Glutamatergic neuron (in vitro differentiated cells): ENCODE data around the gene MGAT4C. TPM values are rescaled to one million over a fixed set of nuclear protein-coding genes. Genes with fewer than 3 reads are reported as not detected.

Experiments
- DNase-seq: peaks from one replicate; pipeline ENCODE4 v3.0.0; 2022
- H3K27ac Mint-ChIP-seq: one replicate; pipeline ENCODE4 v1.8.0; 2020; ENCODE audit warnings: mild to moderate bottlenecking, mixed read lengths, inconsistent platforms; ENCODE audit not compliant: unreplicated experiment
- H3K27me3 Mint-ChIP-seq: one replicate; pipeline ENCODE4 v1.8.0; 2020; ENCODE audit warnings: mild to moderate bottlenecking, moderate library complexity, mixed read lengths, inconsistent platforms; ENCODE audit not compliant: unreplicated experiment
- H3K36me3 Mint-ChIP-seq: one replicate; pipeline ENCODE4 v1.8.0; 2020; ENCODE audit warnings: mild to moderate bottlenecking, mixed read lengths, inconsistent platforms; ENCODE audit not compliant: unreplicated experiment
- H3K4me1 Mint-ChIP-seq: one replicate; pipeline ENCODE4 v1.8.0; 2020; ENCODE audit warnings: mild to moderate bottlenecking, low read depth, mixed read lengths, inconsistent platforms; ENCODE audit not compliant: unreplicated experiment
- H3K4me3 Mint-ChIP-seq: one replicate; pipeline ENCODE4 v1.8.0; 2020; ENCODE audit warnings: mild to moderate bottlenecking, mixed read lengths, inconsistent platforms; ENCODE audit not compliant: unreplicated experiment
- H3K9me3 Mint-ChIP-seq: one replicate; pipeline ENCODE4 v1.8.0; 2020; ENCODE audit warnings: mild to moderate bottlenecking, moderate library complexity, mixed read lengths, inconsistent platforms; ENCODE audit not compliant: unreplicated experiment
- CTCF ChIP-seq: fragments of 200-600 bp; sonication (generic); IDR thresholded peaks from one replicate; pipeline ENCODE4 v1.5.0; 2021; ENCODE audit not compliant: partially characterized antibody, unreplicated experiment
- total RNA-seq: library from RNA; stranded (reverse); fragmentation: NEBNext Ultra II Directional; extraction: Animal tissue kit (Norgen Biotek cat#: 25700); gene quantifications from one replicate; pipeline ENCODE4 v1.2.1, GENCODE V29; 2021; ENCODE audit not compliant: unreplicated experiment

The MGAT4C gene
- total RNA-seq, 1 donor from 2014 or later: 0.98 TPM

GRCh38 chr12:86122846-86123468 is 133.2 kb downstream of the MGAT4C start:
- no peak for TF ChIP-seq CTCF
- Mint-ChIP-seq H3K27ac (no peak overlapping the region), H3K4me1 (no peaks in the 10 kb centered on the region), H3K36me3 (no peaks in the 10 kb centered on the region), H3K27me3 (no peaks in the 10 kb centered on the region), H3K9me3 (no peaks in the 10 kb centered on the region), H3K4me3 (no peak overlapping the region)
- DNase-seq: no peak

DNA sequence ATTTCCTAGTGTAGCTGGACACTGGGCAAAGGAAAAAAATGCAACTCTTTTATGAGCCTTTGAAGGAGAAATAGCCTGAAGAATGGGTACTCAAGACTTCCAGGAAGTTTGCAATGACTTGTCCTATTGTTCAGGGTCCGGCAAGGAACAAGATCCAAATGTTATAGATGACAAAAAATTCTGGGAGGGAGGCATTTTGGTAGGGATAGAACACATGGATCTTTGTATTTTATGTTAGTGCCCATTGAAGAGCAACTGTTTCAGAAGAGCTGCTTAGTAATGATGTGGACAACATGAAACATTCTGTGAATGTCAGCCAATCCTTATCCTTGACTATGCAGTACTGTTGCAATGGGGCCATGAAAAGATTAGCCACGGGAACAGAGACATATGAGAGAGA is 138.0 kb downstream of the MGAT4C start:
- TF ChIP-seq CTCF: no peak
- no peak for DNase-seq
- Mint-ChIP-seq H3K27me3 (no peaks in the 10 kb centered on the region), H3K27ac (no peak overlapping the region), H3K36me3 (no peaks in the 10 kb centered on the region), H3K9me3 (no peaks in the 10 kb centered on the region), H3K4me3 (no peak overlapping the region), H3K4me1 (no peaks in the 10 kb centered on the region)

GRCh38 chr12:86117711-86118110 is 138.5 kb downstream of the MGAT4C start:
- no peak overlapping the region for H3K4me3 Mint-ChIP-seq
- no peaks in the 10 kb centered on the region for H3K27me3 Mint-ChIP-seq
- no peaks in the 10 kb centered on the region for H3K4me1 Mint-ChIP-seq
- H3K9me3 Mint-ChIP-seq: no peaks in the 10 kb centered on the region
- H3K36me3 Mint-ChIP-seq: no peaks in the 10 kb centered on the region
- no peak for TF ChIP-seq CTCF
- no peak for DNase-seq
- no peak overlapping the region for H3K27ac Mint-ChIP-seq

DNA sequence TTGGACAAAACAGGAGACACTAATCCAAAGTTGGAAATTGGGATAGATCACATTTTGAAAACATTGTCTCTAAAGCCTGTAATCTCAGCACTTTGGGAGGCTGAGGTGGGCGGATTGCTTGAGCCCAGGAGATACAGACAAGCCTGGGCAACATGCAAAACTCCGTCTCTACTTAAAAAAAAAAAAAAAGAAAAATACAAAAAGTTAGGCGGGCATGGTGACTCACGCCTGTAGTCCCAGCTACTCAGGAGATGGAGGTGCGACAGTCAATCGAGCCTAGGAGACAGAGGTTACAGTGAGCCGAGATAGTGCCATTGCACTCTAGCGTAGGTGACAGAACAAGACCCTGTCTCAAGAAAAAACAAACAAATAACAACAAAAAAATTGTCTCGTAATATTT is 152.1 kb downstream of the MGAT4C start:
- TF ChIP-seq CTCF: no peak
- Mint-ChIP-seq H3K4me3 (no peak overlapping the region), H3K27ac (no peak overlapping the region), H3K9me3 (no peaks in the 10 kb centered on the region), H3K36me3 (no peaks in the 10 kb centered on the region), H3K27me3 (no peaks in the 10 kb centered on the region), H3K4me1 (no peaks in the 10 kb centered on the region)
- DNase-seq: no peak

GRCh38 chr12:86097161-86097560 is 159.0 kb downstream of the MGAT4C start:
- Mint-ChIP-seq H3K27me3 (no peaks in the 10 kb centered on the region), H3K4me1 (no peaks in the 10 kb centered on the region), H3K4me3 (no peak overlapping the region), H3K27ac (no peak overlapping the region), H3K9me3 (no peaks in the 10 kb centered on the region), H3K36me3 (no peaks in the 10 kb centered on the region)
- TF ChIP-seq CTCF: no peak
- no peak for DNase-seq
